Endodermal cell (in vitro differentiated cells): ENCODE data around the gene CPZ. TPM values are rescaled to one million over a fixed set of nuclear protein-coding genes. Genes with fewer than 3 reads are reported as not detected.

Experiments
- DNase-seq: peaks from one replicate; pipeline ENCODE4 v3.0.0-alpha.2; 2017
- H3K27ac ChIP-seq: 2 replicates; pipeline ENCODE4 v1.5.1; 2013; ENCODE audit warnings: mild to moderate bottlenecking, low read depth, low read length, moderate library complexity
- H3K27me3 ChIP-seq: 2 replicates; pipeline ENCODE4 v1.6.1; 2013; ENCODE audit warnings: mild to moderate bottlenecking, low read length, moderate library complexity; ENCODE audit not compliant: insufficient read depth, control insufficient read depth, poor library complexity, severe bottlenecking
- H3K36me3 ChIP-seq: 2 replicates; pipeline ENCODE4 v1.7.0; 2013; ENCODE audit warnings: mild to moderate bottlenecking, low read length, moderate library complexity; ENCODE audit not compliant: control insufficient read depth, insufficient read depth
- H3K4me1 ChIP-seq: one replicate; pipeline ENCODE4 v1.7.0; 2013; ENCODE audit warnings: low read length; ENCODE audit not compliant: control insufficient read depth, insufficient read depth
- H3K4me3 ChIP-seq: 2 replicates; pipeline ENCODE4 v1.5.1; 2013; ENCODE audit warnings: mild to moderate bottlenecking, low read length, moderate library complexity
- H3K9ac ChIP-seq: 2 replicates; pipeline ENCODE4 v1.6.1; 2013; ENCODE audit warnings: mild to moderate bottlenecking, low read length, moderate library complexity; ENCODE audit not compliant: poor library complexity, severe bottlenecking; ENCODE audit errors: extremely low read depth
- H3K9me3 ChIP-seq: 2 replicates; pipeline ENCODE4 v1.6.1; 2013; ENCODE audit warnings: mild to moderate bottlenecking, low read length, moderate library complexity; ENCODE audit not compliant: control insufficient read depth
- H3K27ac Mint-ChIP-seq: 2 replicates; pipeline ENCODE4 v1.8.0; 2020; ENCODE audit warnings: mixed read lengths
- H3K27me3 Mint-ChIP-seq: 2 replicates; pipeline ENCODE4 v1.8.0; 2021; ENCODE audit warnings: mild to moderate bottlenecking, mixed read lengths; ENCODE audit not compliant: insufficient read depth
- H3K36me3 Mint-ChIP-seq: 2 replicates; pipeline ENCODE4 v1.8.0; 2020; ENCODE audit warnings: low read depth, mixed read lengths
- H3K4me1 Mint-ChIP-seq: 2 replicates; pipeline ENCODE4 v1.8.0; 2020; ENCODE audit warnings: mixed read lengths
- H3K4me3 Mint-ChIP-seq: 2 replicates; pipeline ENCODE4 v1.8.0; 2020; ENCODE audit warnings: mild to moderate bottlenecking, moderate library complexity, mixed read lengths
- H3K9me3 Mint-ChIP-seq: 2 replicates; pipeline ENCODE4 v1.8.0; 2020; ENCODE audit warnings: mild to moderate bottlenecking, mixed read lengths
- WGBS, 2 experiments: methylation state at CpG; one replicate each; pipeline versions ENCODE4 v1.1.5 to v1.1.7; 2013; ENCODE audit warnings: missing lambda C conversion rate in 2 of 2, mixed read lengths in 1 of 2; ENCODE audit not compliant: insufficient coverage in 1 of 2, insufficient read length in 1 of 2; 5-methylcytosine and 5-hydroxymethylcytosine counted together
- total RNA-seq, 2 donors: library from RNA; stranded (reverse); fragmentation: NEBNext Ultra II Directional in 1 of 2; extraction: Animal tissue kit (Norgen Biotek cat#: 25700) in 1 of 2; gene quantifications; 2 replicates in 1 of 2; 3 replicates in 1 of 2; pipeline ENCODE4 v1.2.1, GENCODE V29; 2021
- TF ChIP-seq, protein P1 (sequence below): fragments of 200-600 bp; sonication (generic); conservative IDR thresholded peaks from 2 replicates; pipeline ENCODE4 v1.5.0; 2021; ENCODE audit warnings: antibody characterized with exemption, mild to moderate bottlenecking

The CPZ gene
- total RNA-seq, 2 donors from 2014 or later, result 23.9 to 33.6 TPM

DNA sequence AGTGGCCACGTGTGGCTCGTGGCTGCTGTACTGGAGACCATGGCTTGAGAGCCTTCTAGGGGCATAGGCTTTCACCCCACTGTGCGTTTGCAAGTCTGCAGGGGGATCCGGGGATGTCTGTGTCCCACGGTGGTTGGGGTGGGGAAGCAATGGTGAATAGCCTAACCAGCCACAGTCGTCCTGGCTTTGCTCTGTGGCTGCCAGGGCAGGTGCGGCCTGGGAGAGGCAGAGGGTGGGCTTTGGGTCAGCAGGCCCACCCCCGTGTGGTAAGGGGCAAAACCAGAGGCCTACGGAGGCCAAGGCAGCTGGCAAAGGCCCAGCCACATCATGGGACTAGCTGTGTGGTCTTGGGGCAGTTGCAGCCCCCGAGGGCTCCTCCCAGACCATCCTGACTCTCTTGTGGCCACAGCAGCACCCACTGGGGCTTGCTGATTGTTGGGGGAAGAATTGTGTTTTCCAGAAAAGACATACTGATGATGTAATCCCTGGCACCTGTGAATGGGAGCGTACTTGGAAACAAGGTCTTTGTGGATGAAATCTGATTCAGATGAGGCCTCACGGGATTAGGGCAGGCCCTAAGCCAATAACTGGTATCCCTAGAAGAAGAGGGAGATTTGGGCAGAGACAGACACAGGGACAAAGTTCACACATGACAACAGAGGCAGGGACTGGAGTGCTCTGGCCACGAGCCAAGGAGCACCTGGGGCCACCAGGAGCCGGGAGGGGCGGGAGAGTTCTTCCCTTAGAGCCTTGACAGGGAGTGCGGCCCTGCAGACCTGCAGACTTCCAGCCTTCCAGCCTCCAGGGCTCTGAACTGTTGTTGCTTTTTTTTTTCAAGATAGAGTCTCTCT lies 2.9 kb downstream of the CPZ start:
- Histone ChIP-seq H3K4me1 (no peaks in the 10 kb centered on the region), H3K27me3 (peaks cover 6% of the 10 kb centered on the region), H3K9ac (no peak overlapping the region), H3K4me3 (no peak overlapping the region), H3K9me3 (no peaks in the 10 kb centered on the region), H3K36me3 (peaks cover 7% of the 10 kb centered on the region), H3K27ac (no peak overlapping the region)
- no peaks in the 10 kb centered on the region for H3K9me3 Mint-ChIP-seq
- peaks cover 24% of the 10 kb centered on the region for H3K27me3 Mint-ChIP-seq
- peaks cover 7% of the 10 kb centered on the region for H3K36me3 Mint-ChIP-seq
- H3K4me1 Mint-ChIP-seq, result peaks cover 10% of the 10 kb centered on the region
- DNase-seq, result no peak
- 77 to 84% methylated on average over 10 to 16 of the region's 16 CpGs for WGBS, 2 experiments
- TF ChIP-seq, protein P1, sequence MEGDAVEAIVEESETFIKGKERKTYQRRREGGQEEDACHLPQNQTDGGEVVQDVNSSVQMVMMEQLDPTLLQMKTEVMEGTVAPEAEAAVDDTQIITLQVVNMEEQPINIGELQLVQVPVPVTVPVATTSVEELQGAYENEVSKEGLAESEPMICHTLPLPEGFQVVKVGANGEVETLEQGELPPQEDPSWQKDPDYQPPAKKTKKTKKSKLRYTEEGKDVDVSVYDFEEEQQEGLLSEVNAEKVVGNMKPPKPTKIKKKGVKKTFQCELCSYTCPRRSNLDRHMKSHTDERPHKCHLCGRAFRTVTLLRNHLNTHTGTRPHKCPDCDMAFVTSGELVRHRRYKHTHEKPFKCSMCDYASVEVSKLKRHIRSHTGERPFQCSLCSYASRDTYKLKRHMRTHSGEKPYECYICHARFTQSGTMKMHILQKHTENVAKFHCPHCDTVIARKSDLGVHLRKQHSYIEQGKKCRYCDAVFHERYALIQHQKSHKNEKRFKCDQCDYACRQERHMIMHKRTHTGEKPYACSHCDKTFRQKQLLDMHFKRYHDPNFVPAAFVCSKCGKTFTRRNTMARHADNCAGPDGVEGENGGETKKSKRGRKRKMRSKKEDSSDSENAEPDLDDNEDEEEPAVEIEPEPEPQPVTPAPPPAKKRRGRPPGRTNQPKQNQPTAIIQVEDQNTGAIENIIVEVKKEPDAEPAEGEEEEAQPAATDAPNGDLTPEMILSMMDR, result no peak
- H3K4me3 Mint-ChIP-seq, result no peak overlapping the region
- H3K27ac Mint-ChIP-seq, result no peak overlapping the region

DNA sequence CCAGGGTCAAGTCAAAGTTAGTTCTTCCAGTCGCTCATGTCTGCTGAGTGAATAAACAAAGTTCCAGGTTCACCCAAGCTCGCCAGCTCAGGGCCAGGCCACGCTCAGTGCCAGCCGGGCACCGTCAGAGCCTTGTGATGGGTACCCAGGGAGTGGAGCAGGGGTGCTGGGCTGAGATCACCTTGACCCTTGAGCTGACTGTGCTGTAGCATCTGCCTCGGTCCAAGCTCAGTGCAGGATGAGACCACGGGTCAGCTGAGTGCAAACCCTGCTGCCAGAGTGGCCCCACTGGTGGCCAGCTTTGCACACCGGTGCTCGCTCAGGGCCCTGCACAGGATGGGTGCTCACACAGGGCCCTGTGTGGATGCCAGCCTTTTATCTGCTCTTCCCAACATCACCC lies 4.3 kb downstream of the CPZ start:
- Histone ChIP-seq H3K4me3 (no peak overlapping the region), H3K27me3 (no peaks in the 10 kb centered on the region), H3K9ac (no peak overlapping the region), H3K36me3 (peaks cover 7% of the 10 kb centered on the region), H3K4me1 (no peaks in the 10 kb centered on the region), H3K9me3 (no peaks in the 10 kb centered on the region), H3K27ac (no peak overlapping the region)
- Mint-ChIP-seq H3K27ac (no peak overlapping the region), H3K4me1 (peaks cover 9% of the 10 kb centered on the region), H3K9me3 (no peaks in the 10 kb centered on the region), H3K36me3 (peaks cover 7% of the 10 kb centered on the region), H3K4me3 (no peak overlapping the region), H3K27me3 (peaks cover 15% of the 10 kb centered on the region)
- no peak for DNase-seq
- TF ChIP-seq, protein P1, result no peak
- WGBS, 2 experiments, result 89 to 90% methylated on average over 9 of the region's 9 CpGs

DNA sequence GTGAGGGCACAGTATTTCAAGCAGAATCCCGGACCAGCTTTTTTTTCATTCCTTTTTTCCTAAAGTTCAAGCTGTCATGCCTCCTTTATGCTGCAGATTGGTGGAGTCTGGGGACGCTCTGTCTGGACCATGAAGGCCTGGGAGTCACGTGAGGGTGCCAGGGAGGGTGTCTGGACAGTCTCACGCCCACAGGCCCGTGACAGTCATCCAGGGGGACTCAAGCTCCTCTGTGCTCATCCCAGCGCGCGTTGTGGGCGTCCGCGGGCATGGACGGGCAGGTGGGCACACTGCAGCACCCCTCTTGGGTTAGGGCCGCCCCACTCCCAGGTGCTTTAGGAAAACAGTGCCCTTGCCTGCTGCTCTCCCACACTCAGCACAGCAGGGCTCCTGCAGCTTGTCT lies 4.8 kb downstream of the CPZ start:
- H3K9me3 ChIP-seq, result no peaks in the 10 kb centered on the region
- peaks cover 7% of the 10 kb centered on the region for H3K36me3 Mint-ChIP-seq
- no peak overlapping the region for H3K27ac ChIP-seq
- no peaks in the 10 kb centered on the region for H3K9me3 Mint-ChIP-seq
- H3K4me1 ChIP-seq, result no peaks in the 10 kb centered on the region
- peaks cover 9% of the 10 kb centered on the region for H3K4me1 Mint-ChIP-seq
- no peak overlapping the region for H3K4me3 Mint-ChIP-seq
- TF ChIP-seq, protein P1, result no peak
- 93 to 96% methylated on average over 11 to 13 of the region's 13 CpGs for WGBS, 2 experiments
- H3K9ac ChIP-seq, result no peak overlapping the region
- no peaks in the 10 kb centered on the region for H3K27me3 ChIP-seq
- DNase-seq, result no peak
- no peak overlapping the region for H3K27ac Mint-ChIP-seq
- peaks cover 15% of the 10 kb centered on the region for H3K27me3 Mint-ChIP-seq
- H3K36me3 ChIP-seq, result peaks cover 7% of the 10 kb centered on the region
- no peak overlapping the region for H3K4me3 ChIP-seq
